ENCODE measurements around the gene CYLD. TPM values are rescaled to one million over a fixed set of nuclear protein-coding genes. Genes with fewer than 3 reads are reported as not detected.

Gene CYLD
- polyA plus RNA-seq, 1 donor = 34.5 TPM

DNA sequence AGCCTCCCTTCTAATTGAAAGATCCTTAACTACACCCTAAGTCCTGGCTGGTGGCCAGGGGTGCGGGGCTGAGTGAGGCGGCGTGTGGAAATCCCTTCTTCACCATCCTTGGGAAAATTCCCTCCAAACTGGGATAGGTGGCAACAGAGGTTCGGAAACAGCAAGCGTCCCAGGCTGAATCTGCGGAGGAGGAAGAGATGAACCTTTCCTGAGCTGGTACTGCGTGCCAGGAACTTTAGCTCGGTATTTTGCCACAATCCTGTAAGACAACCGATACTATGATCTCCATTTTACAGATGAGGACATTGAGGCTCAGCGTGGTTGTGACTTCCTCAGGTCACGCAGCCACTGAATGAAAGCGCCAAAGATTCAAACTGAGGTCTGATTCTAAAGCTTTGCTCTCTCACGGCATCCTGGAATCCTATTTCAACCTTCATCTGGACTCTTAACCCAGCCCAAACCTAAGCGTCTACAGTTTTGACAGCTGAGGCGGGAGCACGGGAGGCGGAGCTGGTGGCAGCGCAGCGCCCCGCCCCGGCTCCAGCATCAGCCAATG lies 583 bp upstream of the CYLD start:
- no peak for DNase-seq

DNA sequence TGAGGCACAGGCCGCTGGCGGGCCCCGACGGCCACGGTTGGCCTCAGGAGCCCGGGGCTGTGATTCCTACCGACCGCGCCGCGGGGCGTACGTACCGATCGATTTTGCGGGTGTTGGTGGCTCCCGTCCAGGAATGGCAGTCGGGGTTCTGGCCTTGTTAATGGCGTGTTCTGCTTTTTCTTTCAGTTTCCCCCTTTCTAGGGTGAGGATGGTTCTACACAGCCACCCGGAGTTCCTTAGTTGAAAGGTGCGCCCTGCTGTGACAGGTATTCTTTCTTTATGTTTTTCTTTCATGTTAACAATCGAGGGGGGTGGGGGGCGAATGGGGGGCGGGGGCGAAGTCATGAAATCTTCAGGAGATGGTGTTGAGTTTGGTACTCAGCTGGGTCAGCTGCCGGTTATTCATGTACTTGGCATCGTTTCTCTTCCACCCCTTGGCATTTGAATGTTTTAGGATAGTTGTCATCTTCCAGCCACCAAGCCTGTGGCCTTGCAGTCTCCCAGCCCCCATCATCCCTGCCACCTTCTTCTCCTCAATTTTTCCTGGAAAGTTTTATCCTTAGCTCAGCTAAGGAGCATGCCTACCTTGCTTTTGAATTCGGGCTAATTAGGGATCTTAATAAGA lies 802 bp downstream of the CYLD start:
- peak; percentile 12 for DNase-seq

DNA sequence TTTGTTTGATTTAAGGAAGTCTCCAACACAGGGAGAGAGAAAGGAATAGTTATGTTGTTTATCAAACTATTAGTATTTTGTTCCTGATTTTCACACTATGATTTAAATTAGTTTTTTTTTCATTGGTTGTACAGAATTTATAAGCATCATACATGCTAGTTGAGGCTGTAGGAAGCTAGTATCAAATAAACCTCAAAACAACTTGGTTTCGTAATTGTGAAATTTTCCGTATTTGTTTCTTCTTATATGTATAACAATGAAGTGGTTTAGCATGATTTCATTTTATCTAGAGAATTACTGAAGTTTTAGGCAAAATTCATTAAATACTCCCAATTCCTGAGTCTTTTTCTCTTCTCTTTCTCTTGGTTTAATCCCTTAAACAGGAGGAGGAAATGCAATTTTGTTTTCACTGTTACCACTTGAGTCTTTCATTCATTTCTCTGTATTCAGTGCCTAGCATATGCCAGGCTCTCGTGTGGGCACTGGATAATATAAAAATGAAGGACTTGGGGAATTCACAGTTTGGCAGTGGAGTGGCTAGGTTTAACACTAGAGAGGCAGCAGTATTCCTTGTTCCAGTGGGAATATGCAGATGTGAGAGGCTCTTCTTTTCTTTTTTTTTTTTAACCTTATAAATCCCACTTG lies 1.8 kb downstream of the CYLD start:
- DNase-seq = no peak

DNA sequence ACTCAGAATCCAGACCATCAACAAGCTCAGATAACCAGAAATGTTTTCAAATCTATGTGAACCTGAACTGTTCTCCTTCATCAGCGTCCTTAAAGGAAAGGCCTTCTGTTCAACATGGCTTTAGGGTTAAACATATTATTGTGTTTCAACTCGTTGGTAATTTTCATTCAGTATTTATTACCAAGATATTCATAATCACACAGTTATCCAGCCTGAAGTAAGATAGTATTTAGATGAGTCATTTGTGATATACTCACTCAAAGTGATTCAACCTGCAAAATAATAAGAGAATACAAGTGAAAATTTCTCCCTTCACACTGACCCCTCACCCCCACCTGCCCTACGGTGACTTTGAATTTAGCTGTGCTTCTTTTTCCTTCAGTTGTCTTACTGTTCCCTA lies 3.0 kb downstream of the CYLD start:
- no peak for DNase-seq

DNA sequence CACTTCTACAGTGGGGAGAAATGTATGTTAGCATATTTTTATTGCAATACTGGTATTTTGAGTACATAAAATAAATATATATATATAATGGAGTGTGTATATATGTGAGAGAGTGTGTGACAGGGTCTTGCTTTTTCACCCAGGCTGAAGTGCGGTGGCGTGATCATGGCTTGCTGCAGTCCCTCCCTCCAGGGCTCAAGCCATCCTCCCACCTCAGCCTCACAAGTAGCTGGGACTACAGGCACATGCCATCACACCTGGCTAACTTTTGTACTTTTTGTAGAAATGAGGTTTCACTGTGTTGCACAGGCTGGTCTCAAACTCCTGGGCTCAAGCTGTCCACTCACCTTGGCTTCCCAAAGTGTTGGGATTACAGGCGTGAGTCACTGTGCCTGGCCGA lies 4.1 kb downstream of the CYLD start:
- DNase-seq = no peak

DNA sequence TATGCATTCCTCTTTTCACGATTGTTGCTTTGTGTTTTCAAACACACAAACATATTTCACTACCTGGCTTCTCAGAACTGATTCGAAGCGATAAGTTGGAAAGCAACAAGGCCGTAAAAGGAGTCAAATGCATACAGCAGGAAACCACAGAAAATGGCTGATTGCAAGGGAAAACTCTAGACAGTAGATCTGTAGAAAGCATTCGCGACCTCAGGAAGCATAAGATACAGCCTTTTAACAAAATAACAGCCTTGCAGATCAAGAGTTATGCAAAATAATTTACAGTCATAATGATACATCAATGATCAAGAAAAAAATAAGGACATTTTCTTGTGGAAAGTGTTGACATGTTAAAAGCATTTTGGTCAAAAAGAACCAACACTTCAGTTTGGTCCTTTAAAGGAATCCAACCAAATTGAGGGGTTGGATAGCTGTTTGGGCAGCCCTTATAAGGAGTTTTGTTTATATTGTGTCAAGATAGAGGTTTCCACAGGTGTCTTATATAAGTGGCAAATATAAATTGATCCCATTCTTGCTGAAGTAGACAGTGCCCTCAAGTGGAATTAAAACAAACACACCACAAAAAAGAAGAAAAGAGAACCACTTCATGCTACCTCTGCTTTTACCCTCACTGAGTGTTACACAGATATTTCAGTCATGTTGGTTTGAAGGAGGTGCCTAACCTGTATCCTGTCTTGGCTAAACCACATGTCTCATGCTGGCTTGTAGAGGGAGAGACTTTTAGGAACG lies 5.5 kb downstream of the CYLD start:
- DNase-seq = peak; percentile 20

DNA sequence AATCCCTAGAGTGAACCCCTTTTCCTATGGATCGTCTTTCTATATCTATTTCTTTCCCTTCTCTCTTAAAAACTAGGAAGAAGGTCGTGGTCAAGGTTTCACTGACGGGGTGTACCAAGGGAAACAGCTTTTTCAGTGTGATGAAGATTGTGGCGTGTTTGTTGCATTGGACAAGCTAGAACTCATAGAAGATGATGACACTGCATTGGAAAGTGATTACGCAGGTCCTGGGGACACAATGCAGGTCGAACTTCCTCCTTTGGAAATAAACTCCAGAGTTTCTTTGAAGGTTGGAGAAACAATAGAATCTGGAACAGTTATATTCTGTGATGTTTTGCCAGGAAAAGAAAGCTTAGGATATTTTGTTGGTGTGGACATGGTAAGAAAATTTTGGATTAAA lies 9.6 kb downstream of the CYLD start:
- no peak for DNase-seq

DNA sequence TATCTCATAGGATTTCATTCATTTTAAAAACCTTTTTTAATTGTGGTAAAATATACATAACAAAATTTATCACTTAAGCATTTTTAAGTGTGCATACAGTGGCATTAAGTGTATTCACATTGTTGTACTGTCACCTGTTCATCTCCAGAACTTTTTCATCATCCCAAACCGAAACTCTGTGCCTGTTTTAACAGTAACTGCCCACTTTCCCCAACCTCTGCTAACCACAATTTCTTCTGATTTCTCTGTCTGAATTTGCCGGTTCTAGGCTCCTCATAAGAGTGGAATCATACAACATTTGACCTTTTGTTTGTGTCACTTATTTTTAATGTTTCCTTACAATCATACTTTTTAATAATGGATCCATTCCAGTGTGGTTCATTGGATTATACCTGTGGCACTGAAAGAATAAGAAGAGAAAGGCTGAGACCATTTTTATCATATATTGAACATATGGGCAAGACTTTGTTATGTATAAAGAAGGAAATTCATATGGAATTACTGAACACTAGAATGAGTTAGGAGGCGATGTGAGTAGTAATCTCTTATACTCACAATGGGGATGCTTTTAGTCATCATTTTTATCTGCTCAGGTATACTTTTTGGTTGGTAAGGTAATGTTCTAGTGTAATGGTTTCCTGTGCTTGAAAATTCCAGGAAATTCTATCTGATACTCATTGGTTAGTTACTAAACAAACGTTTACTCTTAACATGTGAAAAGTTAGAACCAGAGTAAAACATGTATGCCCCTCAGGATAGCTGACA lies 10.8 kb downstream of the CYLD start:
- no peak for DNase-seq

DNA sequence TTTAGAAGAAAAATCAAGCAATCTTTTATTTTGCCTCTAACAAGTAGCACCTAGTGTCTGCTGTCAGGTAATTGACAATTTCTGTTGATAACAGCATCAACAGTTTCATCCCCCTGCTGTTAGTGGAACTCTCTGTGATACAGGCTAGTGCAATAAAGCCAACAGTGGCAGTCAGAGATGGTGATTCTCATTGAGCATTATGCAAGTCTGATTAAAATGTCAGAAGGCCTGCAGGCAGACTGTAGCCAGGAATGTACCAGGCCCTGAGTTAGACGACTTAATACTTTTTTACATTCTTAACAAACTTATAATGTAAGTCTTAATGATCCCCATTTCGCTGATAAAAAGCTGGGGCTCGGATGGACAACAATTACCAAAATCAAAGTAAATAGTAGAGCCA lies 14.6 kb downstream of the CYLD start:
- no peak for DNase-seq

DNA sequence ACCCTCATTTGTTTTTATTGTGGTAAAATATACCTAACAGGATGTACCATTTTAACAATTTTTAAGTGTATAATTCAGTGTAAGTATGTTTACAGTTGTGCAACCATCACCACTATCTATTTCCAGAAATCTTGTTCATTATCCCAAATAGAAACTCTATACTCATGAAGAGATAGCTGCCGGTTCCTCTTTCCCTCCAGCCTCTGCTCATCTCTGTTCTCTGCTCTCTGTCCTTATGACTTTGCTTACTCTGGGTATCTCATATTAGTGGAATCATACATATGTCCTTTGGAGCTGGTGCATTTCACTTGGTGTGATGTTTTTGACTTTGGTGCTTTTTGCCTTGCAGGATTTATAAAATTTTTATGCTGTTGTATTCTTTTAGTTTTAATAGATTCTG lies 19.4 kb downstream of the CYLD start:
- DNase-seq = no peak

DNA sequence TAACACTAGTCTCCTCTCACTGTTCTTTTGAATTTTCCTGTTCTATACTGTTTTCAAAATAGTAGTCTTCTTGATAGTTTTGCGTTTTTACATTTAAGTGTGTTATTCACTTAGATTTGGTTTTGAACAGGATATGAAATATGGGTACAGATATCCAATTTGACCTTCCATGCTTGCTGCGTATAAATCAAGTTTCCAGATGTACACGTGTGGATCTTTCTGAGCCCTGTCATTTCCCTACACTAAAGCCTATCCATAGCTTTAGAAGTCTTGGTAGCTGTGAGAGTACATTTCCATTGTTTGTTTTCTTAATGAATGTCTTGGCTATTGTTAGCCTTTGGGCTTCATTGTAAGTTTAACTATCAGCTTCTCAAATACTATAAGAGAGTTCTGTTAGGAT lies 20.4 kb downstream of the CYLD start:
- DNase-seq = no peak

DNA sequence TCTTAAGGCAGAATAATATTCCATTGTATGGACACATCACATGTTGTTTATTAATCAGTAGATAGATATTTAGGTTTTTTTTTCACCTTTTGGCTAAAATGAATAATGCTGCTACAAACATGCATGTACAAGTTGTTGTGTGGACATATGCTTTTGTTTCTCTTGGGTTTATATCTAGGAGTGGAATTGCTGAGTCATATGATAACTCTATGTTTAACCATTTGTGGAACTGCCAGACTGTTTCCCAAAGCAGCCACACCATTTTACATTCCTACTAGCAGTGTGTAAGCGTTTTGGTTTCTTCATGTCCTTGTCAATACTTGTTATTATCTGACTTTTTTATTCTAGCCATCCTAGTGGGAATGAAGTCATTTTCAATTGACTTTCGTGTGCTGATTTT lies 21.3 kb downstream of the CYLD start:
- DNase-seq = no peak

DNA sequence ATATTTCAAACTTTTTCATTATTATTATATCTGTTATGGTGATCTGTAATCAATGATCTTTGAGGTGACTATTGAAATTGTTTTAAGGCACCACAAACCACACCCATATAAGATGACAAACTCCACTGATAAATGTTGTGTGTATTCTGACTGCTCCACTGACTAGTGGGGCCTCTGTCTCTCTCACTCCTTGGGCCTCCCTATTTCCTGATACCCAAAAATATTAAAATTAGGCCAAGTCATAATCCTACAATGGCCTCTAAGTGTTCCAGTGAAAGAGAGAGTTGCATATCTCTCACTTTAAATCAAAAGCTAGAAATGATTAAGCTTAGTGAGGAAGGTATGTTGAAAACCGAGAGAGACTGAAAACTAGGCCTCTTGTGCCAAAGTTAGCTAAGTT lies 23.4 kb downstream of the CYLD start:
- no peak for DNase-seq

DNA sequence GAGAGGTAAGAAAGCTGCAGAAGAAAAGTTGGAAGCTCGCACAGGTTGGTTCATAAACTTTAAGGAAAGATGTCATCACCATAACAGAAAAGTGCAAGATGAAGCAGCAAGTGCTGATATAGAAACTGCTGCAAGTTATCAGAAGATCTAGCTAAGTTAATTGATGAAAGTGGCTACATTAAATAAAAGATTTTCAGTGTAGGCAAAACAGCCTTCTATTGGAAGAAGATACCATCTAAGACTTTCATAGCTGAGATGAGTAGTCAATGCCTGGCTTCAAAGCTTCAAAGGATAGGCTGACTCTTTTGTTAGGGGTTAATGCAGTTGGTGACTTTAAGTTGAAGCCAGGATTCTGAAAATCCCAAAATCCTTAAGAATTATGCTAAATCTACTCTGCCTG lies 24.0 kb downstream of the CYLD start:
- DNase-seq = no peak

DNA sequence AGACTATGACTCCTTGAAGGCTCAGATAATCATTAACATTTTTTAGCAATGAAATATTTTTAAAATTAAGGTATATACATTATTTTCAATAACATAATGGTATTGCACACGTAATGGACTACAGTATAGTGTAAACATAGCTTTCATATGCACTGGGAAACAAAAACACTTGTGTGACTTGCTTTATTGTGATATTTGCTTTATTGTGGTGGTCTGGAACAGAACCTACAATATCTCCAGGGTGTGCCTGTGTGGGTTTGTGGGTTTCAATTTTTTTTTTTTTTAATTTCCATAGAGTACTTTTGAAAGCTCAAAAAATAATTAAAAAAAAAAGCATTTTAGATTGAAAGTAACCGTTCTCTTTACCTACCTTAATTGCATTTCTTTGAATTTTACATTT lies 25.3 kb downstream of the CYLD start:
- DNase-seq = no peak

DNA sequence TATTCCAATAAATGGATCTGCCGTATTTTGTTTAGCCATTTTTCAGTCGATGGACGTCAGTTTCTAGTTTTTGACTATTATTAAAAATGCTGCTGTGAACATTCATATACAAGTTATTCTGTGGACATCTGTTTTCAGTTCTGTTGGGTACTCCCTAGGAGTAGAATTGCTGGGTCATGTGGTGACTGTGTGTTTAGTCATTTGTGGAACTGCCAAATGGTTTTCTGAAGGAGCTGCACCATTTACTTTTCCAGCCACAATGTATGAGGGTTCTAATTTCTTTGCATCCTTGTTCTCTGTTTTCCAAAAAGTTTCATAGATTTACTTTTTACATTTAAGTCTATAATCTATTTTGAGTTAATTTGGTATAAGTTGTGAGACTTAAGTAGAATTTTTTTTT lies 29.5 kb downstream of the CYLD start:
- no peak for DNase-seq

DNA sequence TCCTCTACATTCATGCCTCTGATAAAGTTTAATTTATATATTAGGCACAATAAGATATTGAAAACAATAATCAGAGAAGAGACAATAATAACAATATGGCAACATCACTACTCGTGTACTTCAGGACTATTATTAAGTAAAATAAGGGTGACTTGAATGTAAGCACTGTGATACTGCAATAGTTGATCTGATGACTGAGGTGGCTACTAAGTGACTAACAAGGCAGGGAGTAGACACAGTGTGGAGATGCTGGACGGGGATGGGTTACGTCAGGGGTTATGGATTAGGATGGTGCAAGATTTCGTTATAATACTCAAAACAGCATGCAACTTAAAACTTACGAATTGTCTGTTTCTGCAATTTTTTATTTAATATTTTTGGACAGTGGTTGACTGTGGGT lies 32.5 kb downstream of the CYLD start:
- DNase-seq = no peak

DNA sequence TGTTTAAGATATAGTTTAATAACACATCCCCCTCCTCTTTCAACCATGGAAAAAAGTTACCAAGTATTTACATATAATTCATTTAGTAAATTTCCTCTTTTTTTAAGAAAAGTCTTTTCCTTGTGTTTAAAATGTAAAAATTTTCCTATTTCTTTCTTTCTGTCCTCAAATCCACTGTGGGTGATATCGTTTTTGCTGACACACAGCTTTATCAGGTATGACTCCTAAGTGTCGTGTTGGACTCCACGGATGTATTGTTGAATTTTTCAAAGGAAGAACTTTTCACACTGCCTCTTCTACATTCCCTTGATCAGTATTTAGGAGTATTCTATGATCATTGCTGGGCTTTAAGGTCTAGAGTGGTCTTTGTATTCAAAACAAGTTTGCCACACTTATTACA lies 33.1 kb downstream of the CYLD start:
- DNase-seq = no peak

DNA sequence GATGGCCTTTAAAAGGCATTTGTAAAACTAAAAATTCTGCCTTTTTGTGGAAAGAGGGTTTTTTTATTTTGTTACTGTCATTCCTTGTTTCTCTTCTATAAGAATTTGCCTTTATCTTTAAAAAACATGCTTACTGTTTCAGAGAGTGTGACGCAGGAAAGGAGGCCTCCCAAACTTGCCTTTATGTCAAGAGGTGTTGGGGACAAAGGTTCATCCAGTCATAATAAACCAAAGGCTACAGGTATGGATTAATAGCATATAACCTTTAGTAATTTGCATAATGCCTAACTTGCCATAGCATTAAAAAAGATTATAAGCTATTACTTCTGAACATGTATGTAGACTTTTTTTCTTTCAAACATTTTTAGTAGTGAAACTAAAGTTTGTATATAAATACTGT lies 34.2 kb downstream of the CYLD start:
- DNase-seq = no peak

DNA sequence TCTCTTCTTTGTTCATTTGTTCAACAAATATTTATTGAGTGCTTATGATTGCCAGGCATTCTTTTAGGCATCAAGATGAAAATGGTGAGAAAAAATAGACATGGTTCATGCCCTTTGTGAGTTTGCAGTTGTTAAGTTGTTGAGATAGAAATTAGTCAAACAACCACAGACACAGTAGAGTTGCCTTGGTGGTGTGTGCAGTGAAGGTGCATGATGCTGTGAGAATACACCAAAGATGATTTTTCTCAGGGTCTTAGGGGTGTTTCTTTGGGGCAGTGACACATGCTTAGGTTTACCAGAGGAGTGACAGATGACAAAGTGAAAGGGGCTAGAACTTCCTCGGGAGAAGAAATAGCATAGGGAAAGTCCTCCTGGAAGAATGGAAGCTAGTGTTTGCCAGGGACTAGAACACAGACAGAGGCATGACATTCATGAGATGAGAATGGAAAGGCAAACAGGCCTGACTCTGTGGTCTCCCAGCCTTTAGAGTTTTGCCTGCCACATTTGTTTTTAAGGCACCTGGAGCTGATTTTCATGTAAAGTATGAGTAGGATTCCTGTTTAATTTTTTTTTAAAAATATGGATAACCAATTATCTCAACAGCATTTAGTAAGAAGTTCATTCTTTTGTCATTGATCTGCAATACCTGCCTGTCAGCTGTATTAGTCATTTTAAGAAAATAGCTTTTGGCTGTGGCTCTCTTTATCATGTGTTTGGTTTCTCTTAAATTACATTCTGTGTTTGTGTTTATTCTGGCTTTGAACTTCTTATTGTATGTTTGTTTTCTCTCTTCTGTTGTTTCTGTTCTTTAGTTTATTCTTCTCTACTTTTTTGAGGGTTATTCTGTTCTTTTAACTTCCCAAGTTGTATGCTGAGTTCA lies 36.6 kb downstream of the CYLD start:
- DNase-seq = no peak

DNA sequence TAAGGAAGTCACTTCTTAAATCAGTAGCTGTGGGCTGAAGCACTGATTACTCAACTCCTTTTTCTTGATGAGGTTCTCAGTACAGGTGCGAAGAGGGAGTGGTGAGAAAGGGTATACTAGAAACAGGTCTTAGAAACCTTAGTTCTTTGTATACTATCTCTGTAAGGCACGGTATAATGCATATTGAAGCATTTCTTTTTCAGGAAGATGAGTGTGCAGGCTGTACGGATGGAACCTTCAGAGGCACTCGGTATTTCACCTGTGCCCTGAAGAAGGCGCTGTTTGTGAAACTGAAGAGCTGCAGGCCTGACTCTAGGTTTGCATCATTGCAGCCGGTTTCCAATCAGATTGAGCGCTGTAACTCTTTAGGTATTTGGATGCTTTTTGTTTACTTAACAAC lies 39.2 kb downstream of the CYLD start:
- DNase-seq = no peak

DNA sequence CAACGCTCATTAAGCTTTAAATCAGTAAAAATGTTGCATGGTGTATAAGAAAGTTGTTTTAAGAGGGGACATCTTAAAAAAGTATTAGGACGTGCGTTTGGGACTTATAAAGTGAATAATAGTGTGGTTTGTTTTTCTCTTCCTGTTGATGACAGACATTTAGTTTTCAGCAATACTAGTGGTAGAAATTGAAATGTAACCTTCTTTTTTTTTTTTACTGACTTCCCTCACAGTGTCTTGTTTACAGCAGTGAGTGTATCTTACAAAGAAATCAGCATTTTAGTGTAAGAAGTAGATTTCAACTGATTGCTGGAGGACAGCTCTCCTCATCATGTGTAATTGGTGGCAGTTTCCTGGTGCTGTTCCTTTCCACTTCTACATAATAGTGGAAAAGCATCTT lies 39.6 kb downstream of the CYLD start:
- no peak for DNase-seq
